GM13977 (cell line): Measurements from ENCODE around the gene SEC16A.

Experiments used
- DNase-seq: peaks from one replicate; pipeline ENCODE4 v3.0.0; 2012; ENCODE audit warnings: low spot score
- in situ Hi-C: fragments of 300-500 bp; cut with MboI; formaldehyde crosslinking; loops from one replicate; pipeline ENCODE4 v1.12.0; 2022; ENCODE audit warnings: low sequenced_read_pairs, low pct_unique_long_range_greater_than_20kb, mixed read lengths, inconsistent platforms; ENCODE audit not compliant: unreplicated experiment
- TF ChIP-seq, protein P1 (sequence below): IDR thresholded peaks from 2 replicates; pipeline ENCODE4 v1.5.1; 2012; ENCODE audit warnings: mild to moderate bottlenecking, control low read depth; ENCODE audit not compliant: insufficient read depth; ENCODE audit errors: extremely low read depth, missing control alignments

Gene SEC16A

DNA sequence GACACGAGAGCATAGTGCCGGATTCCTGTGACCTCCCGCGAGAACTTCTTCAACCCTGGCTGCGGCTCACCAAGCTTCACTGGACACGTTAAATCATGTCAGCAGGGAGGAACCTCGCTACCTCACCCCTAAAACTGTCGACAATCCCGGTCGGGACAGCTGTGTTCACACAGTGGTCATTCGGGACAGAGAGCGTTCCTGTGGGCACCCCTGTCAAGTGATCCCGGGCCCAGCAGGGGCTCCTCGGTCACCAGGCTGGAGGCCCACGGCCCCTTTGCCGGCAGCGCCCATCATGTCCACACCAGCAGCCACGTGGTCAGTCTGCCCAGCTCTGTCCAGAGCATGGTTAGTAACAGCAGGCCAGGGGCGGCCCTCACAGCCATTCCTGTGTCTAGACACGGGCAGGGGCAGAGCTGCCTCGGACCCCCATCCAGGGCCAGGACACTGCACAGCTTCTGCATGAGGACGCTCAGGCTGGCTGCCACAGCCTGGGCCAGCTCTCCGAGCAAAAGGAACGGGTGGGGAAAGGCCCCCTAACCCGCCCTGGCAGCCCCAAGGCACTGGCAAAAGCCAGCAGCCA, 46.7 kb downstream of the SEC16A start:
- TF ChIP-seq, protein P1, sequence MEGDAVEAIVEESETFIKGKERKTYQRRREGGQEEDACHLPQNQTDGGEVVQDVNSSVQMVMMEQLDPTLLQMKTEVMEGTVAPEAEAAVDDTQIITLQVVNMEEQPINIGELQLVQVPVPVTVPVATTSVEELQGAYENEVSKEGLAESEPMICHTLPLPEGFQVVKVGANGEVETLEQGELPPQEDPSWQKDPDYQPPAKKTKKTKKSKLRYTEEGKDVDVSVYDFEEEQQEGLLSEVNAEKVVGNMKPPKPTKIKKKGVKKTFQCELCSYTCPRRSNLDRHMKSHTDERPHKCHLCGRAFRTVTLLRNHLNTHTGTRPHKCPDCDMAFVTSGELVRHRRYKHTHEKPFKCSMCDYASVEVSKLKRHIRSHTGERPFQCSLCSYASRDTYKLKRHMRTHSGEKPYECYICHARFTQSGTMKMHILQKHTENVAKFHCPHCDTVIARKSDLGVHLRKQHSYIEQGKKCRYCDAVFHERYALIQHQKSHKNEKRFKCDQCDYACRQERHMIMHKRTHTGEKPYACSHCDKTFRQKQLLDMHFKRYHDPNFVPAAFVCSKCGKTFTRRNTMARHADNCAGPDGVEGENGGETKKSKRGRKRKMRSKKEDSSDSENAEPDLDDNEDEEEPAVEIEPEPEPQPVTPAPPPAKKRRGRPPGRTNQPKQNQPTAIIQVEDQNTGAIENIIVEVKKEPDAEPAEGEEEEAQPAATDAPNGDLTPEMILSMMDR: no peak
- in situ Hi-C loops: no loop called here
- no peak for DNase-seq

DNA sequence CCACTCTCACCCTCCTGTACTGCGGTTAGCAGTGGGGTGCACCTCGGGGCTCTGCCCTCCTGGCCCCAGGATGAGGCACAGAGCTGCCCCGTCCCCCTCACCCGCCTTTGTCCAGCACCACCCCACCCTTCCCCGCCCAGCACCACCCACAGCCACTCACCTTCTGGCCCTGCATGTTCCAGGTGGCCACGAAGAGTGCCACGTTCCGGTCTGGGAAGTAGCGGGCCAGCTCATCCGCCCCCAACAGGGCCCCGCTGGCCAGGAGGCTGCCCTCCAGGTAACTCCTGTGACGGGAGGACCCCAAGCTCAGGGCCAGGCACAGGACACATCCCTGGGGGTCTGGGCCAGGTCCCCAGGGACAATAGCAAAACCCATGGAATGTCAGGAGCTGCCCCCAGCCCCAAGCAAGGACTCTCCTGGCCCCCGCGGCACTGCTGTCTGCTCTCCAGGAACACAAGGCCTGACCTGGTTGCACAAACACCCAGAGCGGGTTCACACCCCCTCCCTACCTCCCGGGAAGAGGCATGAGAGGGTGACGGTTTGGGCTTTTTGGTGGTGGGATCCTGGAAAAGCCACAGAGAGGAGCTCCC, 48.2 kb downstream of the SEC16A start:
- TF ChIP-seq, protein P1: no peak

DNA sequence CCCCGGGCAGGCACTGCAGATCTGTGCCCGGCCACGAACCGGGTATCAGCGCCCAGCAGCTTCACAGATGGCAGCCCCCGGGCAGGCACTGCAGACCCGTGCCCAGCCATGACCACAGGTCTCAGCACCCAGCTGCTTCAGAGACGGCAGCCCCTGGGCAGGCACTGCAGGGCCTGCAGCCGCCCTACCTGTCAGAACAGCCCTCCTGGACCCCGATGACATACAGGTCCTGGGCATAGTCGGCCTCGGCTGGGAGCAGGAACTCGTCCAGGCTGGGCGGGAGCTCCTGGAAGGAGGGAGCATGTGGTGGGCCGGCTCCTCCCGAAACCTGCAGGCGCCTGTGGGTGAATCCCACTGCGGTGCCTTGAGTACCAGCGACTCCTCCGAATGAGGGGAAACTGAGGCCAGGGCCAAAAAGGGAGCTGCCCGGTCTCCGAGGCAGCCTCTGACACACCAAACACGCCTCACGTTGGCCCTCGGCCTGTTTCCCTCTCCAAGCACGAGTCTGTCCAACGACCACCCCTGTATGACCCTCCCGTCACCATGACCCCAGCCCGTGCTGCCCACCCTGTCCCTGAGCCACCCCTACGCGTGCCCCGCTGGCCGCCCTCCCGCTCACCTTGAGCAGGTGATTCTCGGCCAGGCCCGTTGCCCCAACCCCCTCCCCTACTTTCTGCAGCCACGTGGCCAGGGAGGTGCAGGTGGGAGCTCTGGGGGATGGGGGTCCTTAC, 48.8 kb downstream of the SEC16A start:
- no peak for DNase-seq
- TF ChIP-seq, protein P1: no peak
- in situ Hi-C loops: no loop called here

More for the DNA sequence above, 48.2 kb downstream of the SEC16A start:
- DNase-seq: no peak
- in situ Hi-C loops: no loop called here

DNA sequence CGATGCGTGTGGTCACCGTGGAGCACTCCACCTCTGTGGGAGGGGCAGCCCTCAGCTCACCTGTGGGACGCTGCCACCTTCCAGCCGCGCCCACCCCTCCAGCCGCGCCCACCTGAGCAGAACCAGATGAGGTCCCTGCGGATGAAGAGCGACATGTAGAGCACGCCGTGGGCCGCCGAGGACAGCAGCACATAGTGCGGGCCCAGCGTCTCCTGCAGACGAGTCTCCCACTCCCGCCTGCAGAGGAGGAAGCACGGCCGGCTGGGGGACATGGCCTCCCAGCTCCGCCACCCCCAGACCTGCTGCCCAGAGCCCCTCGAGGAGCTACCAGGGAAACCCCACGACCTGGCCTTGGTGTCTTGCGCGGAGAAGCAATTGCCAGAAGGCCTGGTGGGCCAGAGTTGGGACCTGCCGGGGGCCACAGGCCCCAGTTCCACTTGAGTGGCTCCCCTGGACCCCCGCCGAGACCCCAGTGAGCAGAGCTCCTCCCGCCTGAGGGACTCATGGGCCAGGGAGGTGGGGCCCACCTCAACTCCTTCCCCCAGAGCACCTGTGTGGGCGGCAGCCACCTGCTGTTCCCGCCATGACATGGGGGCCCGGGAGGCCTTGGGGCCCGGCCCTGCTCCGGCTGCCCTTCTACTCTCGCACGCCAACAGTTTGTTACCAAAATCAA, 49.7 kb downstream of the SEC16A start:
- in situ Hi-C loops: no loop called here
- no peak for DNase-seq
- TF ChIP-seq, protein P1: no peak

DNA sequence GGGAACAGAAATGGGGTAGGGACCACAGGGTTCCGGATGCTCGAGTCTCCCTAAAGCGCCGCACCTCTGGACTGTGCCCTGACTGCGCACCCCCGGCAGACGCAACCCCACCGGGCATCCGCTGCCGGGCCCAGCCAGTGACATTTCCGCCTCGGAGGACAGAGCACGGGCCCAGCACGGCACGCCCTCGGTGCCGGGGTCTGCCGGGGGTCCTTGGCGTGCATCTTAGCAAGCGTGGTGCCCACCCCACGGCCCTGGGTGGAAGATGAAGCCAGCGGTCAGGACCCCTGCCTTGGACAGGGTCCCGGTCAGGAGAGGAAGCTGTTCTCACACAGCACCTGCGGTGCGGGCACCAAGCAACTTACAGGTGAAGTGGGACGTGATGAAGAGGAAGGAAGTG, 50.2 kb downstream of the SEC16A start:
- in situ Hi-C loops: no loop called here
- TF ChIP-seq, protein P1: no peak
- no peak for DNase-seq

DNA sequence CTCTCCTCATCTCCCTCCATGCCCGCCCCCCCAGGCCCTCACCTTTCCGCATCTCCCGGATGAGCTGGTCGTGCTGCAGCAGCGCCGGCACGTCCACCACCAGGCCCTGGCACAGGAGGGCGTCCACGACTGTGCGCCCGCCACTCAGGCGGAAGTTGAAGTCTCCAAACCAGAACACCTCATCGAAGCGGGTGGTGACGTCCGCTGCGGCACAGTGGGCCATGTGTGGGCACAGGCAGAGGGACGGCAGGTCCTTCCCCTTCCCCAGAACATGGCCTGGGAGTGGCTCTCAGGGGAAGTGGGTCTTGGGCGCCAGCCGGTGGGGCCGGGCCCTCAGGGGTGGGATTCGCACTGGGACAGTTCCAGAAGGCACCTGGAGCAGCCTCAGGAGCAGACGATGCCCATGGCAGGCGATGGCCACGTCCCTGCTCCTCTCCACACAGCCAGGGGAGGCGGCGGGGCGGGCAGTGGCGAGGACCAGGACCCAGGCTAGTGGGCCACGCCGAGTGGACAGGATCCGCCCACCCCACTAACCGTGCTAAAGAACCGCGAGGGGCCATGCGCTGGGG, 51.0 kb downstream of the SEC16A start:
- TF ChIP-seq, protein P1: no peak
- DNase-seq: no peak
- in situ Hi-C loops: no loop called here
